ENCODE measurements around the gene CLECL1. TPM values are rescaled to one million over a fixed set of nuclear protein-coding genes. Genes with fewer than 3 reads are reported as not detected.

The CLECL1 gene
- total RNA-seq, 1 donor from 2014 or later, result 111 TPM

- Mint-ChIP-seq H3K36me3 (ENCODE audit: low read depth) (peaks cover 36% of the 10 kb centered on the region), H3K4me1 (peaks cover 35% of the 10 kb centered on the region), H3K27me3 (no peaks in the 10 kb centered on the region), H3K4me3 (no peak overlapping the region), H3K9me3 (no peaks in the 10 kb centered on the region), H3K27ac (peak overlapping the region; percentile 57)
- intact Hi-C loops (cut with micrococcal nuclease), result loop anchor here (1.0 to 10.0 kb wide), 8 partner anchors 48 to 614 kb away; partner anchors contain the start of gene GABARAPL1
- DNase-seq, result no peak
- peak; percentile 85 for ATAC-seq (ENCODE audit: low read depth)
- ChIA-PET CTCF (interaction anchor here (0.6 to 17.3 kb wide), 46 partner anchors 8 to 439 kb away, joined by 3 to 451 read pairs (median 5); partner anchors contain the start of genes CD69 and CLEC2B), POLR2A (interaction anchor here (0.8 to 4.3 kb wide), 11 partner anchors 8 to 419 kb away, joined by 3 to 34 read pairs (median 5); partner anchors contain the start of genes CD69 and CLEC2D)
- no peak for TF ChIP-seq CTCF (IDR thresholded peaks at IDR 0.05)
These were observed 17.6 kb upstream of the CLECL1 start for GRCh38 chr12:9750276-9751203.

GRCh38 chr12:9749640-9750039 is 16.7 kb upstream of the CLECL1 start:
- ChIA-PET CTCF (interaction anchor here (0.9 to 17.3 kb wide), 30 partner anchors 9 to 418 kb away, joined by 3 to 451 read pairs (median 6); partner anchors contain the start of genes CD69 and CLEC2B), POLR2A (interaction anchor here (1.0 to 4.3 kb wide), 8 partner anchors 9 to 418 kb away, joined by 3 to 34 read pairs (median 7); partner anchors contain the start of genes CD69 and CLEC2D)
- intact Hi-C loops (cut with micrococcal nuclease), result loop anchor here (1.0 to 10.0 kb wide), 8 partner anchors 49 to 615 kb away; partner anchors contain the start of gene GABARAPL1
- TF ChIP-seq CTCF (IDR thresholded peaks at IDR 0.05), result no peak
- Mint-ChIP-seq H3K27ac (no peak overlapping the region), H3K4me3 (no peak overlapping the region), H3K4me1 (peaks cover 36% of the 10 kb centered on the region), H3K36me3 (ENCODE audit: low read depth) (peaks cover 27% of the 10 kb centered on the region), H3K27me3 (no peaks in the 10 kb centered on the region), H3K9me3 (no peaks in the 10 kb centered on the region)
- ATAC-seq (ENCODE audit: low read depth), result no peak
- DNase-seq, result no peak

GRCh38 chr12:9745199-9745598 is 12.3 kb upstream of the CLECL1 start:
- intact Hi-C loops (cut with micrococcal nuclease), result no loop called here
- POLR2A ChIA-PET, result interaction anchor here (0.7 kb wide), 1 partner anchor 23 kb away, joined by 3 read pairs; no protein-coding TSS in a partner anchor
- peaks cover 47% of the 10 kb centered on the region for H3K4me1 Mint-ChIP-seq

GRCh38 chr12:9742661-9743060 is 9.8 kb upstream of the CLECL1 start:
- intact Hi-C loops (cut with micrococcal nuclease), result loop anchor here (1.0 kb wide), 2 partner anchors 21 to 94 kb away; no protein-coding TSS in a partner anchor
- peaks cover 63% of the 10 kb centered on the region for H3K4me1 Mint-ChIP-seq
- no peaks in the 10 kb centered on the region for H3K9me3 Mint-ChIP-seq
- peak overlapping the region; percentile 66 for H3K4me3 Mint-ChIP-seq
- TF ChIP-seq CTCF (IDR thresholded peaks at IDR 0.05), result no peak
- H3K27ac Mint-ChIP-seq, result peak overlapping the region; percentile 94
- no peak for ATAC-seq (ENCODE audit: low read depth)
- no peaks in the 10 kb centered on the region for H3K27me3 Mint-ChIP-seq
- peaks cover 4% of the 10 kb centered on the region for H3K36me3 Mint-ChIP-seq (ENCODE audit: low read depth)
- CTCF ChIA-PET, result interaction anchor here (0.8 to 5.0 kb wide), 21 partner anchors 9 to 109 kb away, joined by 3 to 35 read pairs (median 8); partner anchors contain the start of gene CLEC2D
- POLR2A ChIA-PET, result interaction anchor here (0.6 to 7.0 kb wide), 21 partner anchors 11 to 110 kb away, joined by 3 to 100 read pairs (median 13); partner anchors contain the start of genes CD69, CLEC2D and CLECL1
- no peak for DNase-seq

More at GRCh38 chr12:9745199-9745598, 12.3 kb upstream of the CLECL1 start:
- H3K36me3 Mint-ChIP-seq (ENCODE audit: low read depth), result no peaks in the 10 kb centered on the region
- DNase-seq (no peak), ATAC-seq (ENCODE audit: low read depth) (no peak)
- H3K4me3 Mint-ChIP-seq, result no peak overlapping the region
- H3K9me3 Mint-ChIP-seq, result no peaks in the 10 kb centered on the region
- CTCF ChIA-PET, result interaction anchor here (0.9 to 5.0 kb wide), 4 partner anchors 23 to 111 kb away, joined by 3 to 35 read pairs (median 4); no protein-coding TSS in a partner anchor
- no peak overlapping the region for H3K27ac Mint-ChIP-seq
- H3K27me3 Mint-ChIP-seq, result no peaks in the 10 kb centered on the region
- no peak for TF ChIP-seq CTCF (IDR thresholded peaks at IDR 0.05)

Data from activated B cell treated with CpG ODN at 0.5 μM for 24 hours (primary cell).